Right renal cortex interstitium (tissue), 3 donors: ENCODE results near the gene CLEC18C. TPM values are rescaled to one million over a fixed set of nuclear protein-coding genes. Genes with fewer than 3 reads are reported as not detected.
"Not testable (repeated sequence)": the region's sequence is repeated elsewhere in the genome, so short reads cannot be mapped to it uniquely, and the experiment has no call there.

Source experiments
- DNase-seq, 3 donors: peaks; one replicate each; pipeline ENCODE4 v3.0.0-alpha.2; 2013; ENCODE audit warnings: low read depth in 3 of 3, low spot score in 2 of 3
- polyA plus RNA-seq, 3 donors: library from polyadenylated mRNA; unstranded; fragments of 120-200 nt; gene quantifications; one replicate each; pipeline ENCODE4 v1.2.1, GENCODE V29; 2013; ENCODE audit not compliant: insufficient read length in 3 of 3

The CLEC18C gene
- polyA plus RNA-seq: 10 to 100 TPM; 38.6 to 53.1 (median 48.3) TPM

DNA sequence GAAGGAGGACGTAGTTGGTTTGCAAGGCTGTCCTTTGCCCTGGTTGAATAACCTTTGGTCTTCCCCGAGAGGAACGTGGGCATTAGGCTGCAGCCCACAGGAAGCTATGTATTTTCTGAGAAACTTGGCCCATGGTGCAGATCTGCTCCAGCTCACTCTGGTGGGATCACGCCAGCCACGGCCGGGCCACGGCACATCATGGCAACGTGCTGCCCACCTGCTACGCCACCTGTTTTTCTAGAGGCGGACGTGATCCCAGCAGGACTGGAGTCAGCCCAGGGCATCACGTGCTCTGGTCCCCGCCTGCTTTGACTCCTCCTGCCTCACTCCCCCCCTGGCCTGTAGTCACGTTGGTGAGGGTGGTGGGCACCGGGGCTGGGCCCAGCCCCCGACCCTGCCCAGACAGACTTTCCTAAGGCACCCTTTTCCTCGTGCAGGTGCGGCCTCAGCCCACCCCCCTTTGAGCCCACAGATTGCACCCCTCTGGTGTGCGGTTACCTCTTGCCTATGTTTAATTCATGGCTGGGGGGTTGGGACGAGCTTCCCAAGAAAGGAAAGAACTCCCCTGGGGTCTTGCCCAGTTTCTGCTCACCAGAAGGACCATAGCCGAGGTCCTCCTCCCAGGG is at the start of gene CLEC18C:
Gene CLEC18C, plus strand, starts transcription at position 576 of the 626 bp plus-strand sequence. CDS start 492 bp downstream, outside the sequence.
- not testable (repeated sequence) for DNase-seq

DNA sequence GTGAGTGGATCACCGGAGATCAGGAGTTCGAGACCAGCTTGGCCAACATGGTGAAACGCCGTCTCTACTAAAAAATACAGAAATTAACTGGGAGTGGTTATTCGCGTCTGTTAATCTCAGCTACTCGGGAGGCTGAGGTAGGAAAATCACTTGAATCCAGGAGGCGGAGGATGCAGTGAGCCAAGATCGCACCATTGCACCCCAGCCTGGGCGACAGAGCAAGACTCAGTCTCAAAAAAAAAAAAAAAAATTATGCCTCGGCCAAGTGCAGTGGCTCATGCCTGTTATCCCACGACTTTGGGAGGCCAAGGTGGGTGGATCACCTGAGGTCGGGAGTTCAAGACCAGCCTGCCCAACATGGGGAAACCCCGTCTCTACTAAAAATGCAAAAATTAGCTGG is 49.8 kb upstream of the CLEC18C start:
- not testable (repeated sequence) for DNase-seq

DNA sequence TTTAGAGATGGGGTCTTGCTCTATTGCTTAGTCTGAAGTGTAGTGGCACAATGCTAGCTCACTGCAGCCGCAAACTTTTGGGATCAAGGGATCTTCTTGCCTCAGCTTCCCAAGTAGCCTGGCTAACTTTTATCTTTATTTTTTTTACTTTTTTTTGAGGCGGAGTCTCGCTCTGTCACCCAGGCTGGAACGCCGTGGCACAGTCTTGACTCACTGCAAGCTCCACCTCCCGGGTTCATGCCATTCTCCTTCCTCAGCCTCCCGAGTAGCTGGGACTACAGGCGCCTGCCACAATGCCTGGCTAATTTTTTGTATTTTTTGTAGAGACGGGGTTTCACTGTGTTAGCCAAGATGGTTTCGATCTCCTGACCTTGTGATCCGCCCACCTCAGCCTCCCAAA is 47.4 kb upstream of the CLEC18C start:
- DNase-seq: not testable (repeated sequence)

DNA sequence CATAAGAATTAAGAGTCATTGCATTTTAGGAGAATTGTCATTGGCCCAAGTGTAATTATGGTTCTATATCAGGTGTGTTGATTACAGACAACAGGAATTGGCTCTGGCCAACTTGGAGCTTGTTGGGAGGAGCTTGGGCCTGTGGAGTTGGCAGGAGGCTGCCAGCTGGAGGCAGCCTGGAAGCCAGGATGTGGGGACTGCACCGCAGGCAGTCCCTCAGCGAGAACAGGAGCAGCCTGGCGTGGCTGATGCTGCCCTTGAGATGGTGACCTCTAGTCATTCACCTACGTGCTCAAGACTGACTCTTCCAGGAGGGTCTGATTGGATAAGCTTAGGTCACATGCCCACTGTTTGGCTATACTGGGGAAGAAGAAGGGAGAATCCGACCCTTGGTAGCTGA is 45.9 kb upstream of the CLEC18C start:
- DNase-seq: not testable (repeated sequence)

DNA sequence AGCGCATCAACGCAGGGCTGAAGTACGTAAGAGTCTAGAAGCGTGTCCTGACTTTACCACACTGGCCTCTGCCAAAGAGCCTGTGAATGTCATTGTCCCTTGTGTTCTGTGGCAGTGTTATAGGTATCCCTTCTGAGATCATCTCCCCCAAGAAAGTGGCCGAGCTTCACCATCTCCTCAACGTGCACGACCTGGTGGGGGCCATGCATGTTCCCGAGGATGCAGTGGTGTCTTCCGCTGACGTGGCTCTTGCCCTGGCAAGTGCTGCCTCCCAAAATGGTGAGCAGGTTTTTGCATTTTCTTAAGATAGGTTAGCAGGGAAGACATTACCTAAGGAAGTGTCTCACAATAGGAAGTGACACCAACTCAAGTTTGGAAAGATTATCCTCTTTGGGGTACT is 44.7 kb upstream of the CLEC18C start:
- not testable (repeated sequence) for DNase-seq

DNA sequence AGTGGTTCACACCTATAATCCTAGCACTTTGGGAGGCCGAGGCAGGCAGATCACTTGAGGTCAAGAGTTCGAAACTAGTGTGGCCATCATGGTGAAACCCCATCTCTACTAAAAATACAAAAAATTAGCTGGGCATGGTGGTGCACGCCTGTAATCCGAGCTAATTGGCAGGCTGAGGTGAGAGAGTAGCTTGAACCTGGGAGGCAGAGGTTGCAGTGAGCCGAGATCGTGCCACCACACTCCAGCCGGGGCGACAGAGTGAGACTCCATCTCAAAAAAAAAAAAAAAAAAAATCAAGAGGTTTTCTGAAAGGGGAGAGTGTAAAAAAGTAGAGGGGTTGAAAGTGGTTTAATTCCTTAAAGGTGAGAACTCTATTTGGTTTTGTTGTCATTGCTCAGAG is 37.8 kb upstream of the CLEC18C start:
- DNase-seq: not testable (repeated sequence)

DNA sequence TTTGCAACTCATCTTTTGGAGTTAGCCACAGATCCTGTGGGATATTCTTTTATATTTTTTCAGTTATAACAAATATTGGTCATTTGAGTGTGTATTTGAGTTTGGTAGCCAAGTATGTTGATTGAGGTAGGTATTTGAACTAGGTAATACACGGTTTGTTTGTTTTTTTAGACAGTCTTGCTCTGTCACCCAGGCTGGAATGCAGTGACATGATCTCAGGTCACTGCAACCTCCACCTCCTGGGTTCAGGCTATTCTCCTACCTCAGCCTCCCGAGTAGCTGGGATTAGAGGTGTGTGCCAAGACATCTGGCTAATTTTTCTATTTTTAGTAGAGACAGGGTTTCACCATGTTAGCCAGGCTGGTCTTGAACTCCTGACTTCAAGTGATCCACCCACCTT is 37.0 kb upstream of the CLEC18C start:
- DNase-seq: not testable (repeated sequence)

DNA sequence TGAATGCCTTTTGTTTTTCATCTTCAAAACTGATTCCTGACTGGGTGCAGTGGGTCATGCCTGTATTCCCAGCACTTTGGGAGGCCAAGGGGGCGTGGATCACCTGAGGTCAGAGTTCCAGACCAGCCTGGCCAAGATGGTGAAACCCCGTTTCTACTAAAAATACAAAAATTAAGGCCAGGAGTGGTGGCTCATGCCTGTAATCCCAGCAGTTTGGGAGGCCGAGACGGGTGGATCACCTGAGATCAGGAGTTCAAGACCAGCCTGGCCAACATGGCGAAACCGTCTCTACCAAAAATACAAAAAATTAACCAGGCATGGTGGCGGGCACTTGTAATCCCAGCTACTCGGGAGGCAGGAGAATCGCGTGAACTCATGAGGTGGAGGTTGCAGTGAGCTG is 30.8 kb upstream of the CLEC18C start:
- DNase-seq: not testable (repeated sequence)

DNA sequence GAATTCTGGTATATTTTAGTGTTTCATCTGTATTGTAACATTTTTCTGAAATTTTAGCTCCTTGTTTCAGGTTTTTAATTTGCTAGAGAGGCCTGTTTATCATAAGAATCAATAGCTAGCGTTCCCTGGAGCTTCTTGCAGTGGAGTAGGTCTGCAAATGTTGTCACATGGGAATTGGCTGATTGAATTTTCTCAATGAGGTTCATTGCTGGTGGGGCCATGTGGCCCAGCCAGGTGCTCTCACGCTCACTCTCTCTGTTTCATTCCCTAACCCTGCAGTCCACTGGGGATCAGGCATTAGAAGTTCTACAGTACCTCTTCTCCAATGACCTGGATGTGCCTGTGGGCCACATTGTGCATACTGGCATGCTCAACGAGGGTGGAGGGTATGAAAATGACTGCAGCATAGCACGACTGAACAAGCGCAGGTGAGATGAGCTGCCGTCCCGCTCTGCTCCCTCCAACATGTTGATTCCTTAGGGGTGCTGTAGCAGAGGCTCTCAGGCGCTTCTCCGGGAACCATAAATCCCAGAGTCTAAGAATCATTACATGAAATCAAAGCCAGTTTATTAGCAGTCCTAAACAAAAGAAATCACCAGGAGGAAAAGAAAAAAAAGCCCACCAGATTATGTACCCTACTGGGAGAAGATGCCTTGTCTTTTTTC is 30.2 kb upstream of the CLEC18C start:
- DNase-seq: not testable (repeated sequence)

DNA sequence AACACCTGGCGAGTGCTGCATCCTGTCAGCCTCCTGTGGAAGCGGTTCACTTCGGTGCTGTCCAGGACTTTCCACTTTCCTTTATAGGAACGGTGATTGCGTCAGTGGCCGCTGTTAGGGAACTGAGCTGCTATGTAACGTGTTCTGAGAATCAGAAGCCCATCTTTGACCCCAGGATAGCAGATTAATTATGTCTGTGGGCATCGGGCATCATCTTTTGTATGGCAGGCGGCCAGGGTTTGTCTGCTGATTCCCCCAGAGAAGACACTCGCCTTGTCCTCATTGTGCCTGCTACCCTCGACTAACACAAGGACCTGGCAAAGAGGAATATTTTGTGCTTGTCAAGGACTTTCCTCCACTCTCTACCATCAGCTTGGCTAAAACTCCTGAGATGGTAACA is 25.7 kb upstream of the CLEC18C start:
- not testable (repeated sequence) for DNase-seq

DNA sequence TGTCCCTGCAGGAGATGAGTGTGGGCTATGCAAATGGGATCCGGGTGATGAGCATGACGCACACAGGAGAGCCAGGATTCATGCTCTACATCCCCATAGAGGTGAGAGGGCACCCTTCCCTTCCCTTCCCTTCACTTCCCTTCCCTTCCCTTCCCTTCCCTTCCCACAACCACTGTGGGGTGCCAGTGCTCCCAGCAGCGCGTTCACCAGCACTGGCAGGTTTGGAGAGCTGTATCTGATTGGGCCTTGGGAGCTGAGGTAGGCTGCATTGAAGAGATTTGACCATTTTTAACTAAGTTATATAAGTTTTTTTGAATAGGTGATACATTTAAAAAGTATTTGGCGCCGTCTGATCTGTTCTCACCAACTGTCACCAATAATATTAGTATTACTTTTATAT is 25.1 kb upstream of the CLEC18C start:
- DNase-seq: not testable (repeated sequence)

DNA sequence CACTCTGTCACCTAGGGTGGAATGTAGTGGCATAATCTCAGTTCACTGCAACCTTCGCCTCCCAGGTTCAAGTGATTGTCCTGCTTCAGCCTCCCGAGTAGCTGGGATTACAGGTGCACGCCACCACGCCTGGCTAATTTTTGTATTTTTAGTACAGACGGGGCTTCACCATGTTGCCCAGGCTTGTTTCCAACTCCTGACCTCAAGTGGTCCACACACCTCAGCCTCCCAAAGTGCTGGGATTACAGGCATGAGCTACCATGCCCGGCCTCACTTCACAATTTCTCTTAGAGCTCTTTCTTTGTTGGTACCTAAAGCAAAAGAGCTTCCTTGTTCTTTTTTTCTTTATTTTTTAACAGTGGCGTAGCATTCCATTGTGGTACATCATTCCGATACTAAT is 24.3 kb upstream of the CLEC18C start:
- DNase-seq: not testable (repeated sequence)

DNA sequence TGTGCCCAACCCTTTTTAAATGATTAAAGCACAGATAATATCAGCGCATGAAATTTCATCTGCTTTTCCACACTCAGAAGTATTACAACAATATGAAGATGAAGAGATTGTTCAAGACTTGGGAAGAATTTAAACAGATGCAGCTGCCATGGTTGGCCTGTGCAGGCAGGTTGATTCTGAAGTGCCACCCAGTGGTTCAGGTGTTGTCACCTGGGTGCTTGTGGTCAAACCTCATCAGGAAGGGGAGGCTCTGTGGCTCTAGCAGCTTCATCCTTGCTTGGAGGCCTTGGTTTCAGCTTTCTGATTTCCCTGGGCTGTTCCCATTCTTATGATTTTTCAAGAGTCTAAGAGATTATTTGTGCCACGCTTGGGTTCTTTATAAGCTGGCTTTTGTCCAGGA is 22.2 kb upstream of the CLEC18C start:
- DNase-seq: no peak

DNA sequence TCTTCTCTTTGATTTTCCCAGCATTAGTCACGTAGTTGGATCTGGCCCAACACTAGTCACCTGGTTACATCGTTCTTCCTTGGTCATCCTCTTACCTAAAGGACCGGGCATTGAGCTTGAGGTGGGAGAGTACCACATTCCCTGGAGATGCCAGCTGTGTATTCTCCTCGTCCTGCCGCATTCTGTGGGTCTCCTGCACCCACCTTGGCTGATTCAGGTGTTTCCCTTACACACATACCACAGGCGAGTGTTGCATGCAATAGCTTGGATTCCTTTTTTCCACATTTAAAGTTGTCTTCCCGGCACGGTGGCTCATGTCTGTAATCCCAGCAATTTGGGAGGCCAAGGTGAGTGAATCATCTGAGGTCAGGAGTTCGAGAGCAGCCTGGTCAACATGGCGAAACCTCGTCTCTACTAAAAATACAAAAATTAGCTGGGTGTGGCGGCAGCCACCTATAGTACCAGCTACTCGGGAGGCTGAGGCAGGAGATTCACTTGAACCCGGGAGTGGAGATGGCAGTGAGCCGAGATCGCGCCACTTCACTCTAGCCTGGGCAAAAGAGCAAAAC is 21.6 kb upstream of the CLEC18C start:
- DNase-seq: no peak

DNA sequence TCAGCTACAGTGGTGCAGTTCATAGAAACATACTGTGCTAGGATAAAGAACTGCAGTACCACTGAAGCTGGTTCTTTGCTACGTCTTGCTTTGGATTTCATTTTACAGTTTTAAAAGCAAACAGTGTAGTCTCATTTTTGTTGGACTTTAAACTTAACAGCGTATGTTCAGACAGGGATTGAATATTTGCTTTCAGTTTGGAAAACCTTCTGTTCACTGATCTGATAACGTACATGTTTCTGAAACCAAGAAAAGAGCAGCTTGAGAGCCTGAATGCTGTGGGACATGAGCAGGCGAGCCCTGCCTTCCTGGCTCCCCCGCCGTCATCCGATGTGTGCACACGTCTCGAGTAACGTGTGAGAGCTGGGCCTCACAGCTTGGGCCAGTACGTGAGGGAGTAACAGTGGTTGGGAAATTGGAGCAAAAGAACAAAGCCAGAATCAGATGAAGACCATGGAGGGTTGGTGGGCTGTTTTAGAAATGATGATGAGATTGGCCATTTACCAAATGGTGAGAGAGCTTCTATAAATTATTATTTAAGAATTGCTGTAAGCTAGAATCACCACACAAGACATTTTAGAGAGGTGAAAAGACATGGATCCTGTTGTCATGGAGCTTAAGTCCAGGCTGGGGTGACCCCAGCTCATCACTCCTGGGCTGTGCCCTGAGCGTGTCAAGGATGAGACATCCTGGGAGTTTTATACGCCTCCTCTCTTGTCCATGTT is 20.8 kb upstream of the CLEC18C start:
- DNase-seq: no peak

DNA sequence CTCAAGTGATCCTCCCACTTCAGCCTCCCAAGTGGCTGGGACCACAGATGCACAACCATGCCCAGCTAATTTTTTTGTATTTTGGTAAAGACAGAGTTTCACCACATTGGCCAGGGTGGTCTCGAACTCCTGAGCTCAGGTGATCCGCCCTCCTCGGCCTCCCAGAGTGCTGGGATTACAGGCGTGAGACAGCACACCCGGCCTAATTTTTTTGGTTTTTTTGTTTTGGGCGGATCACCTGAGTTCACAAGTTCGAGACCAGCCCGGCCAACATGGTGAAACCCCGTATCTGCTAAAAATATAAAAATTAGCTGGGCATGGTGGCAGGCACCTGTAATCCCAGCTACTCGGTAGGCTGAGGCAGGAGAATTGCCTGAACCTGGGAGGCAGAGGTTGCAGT is 18.9 kb upstream of the CLEC18C start:
- not testable (repeated sequence) for DNase-seq

DNA sequence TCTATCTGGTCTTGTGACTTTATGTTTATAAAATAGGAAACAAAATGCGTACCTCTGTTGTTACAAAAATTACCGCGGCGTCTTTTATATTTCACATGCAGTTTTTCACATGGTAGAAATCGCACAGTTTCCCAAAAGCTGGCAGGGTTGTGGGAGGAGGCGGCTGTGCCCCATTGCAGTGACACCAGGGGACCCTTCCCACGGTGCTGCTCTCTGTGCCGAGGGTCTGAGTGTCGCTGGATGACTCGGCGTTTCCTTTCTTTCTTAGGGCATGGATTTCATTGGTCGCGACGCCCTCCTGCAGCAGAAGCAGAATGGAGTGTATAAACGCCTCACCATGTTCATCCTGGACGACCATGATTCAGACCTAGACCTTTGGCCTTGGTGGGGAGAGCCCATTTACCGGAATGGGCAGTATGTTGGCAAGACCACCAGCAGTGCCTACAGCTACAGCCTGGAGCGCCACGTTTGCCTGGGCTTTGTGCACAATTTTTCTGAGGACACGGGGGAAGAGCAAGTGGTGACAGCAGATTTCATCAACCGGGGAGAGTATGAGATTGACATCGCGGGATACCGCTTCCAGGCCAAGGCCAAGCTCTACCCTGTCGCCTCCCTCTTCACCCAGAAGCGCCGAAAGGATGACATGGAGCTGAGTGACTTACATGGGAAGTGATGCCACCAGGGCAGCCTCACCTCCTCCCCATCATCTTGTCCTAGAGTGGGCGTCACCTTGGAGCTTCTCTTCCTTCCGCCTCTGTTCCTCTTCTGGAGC is 17.2 kb upstream of the CLEC18C start:
- no peak for DNase-seq

DNA sequence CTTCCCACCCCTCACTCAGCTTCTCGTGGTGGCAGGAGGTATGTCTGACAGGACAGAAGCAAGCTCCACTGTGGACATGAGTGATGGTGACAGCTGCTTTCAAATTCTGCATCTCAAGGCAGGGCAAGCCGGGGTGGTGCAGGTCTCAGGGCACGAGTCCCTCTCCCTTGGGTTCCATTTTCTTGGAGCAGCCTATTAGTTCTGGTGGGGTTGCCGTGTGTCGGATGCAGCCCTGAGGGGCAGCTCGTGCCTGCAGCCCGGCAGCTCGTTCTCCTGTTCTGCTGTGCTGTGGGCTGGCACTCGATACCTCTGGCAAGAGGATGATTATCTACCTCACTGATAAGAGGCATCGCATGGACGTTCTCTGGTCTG is 16.5 kb upstream of the CLEC18C start:
- DNase-seq: no peak

DNA sequence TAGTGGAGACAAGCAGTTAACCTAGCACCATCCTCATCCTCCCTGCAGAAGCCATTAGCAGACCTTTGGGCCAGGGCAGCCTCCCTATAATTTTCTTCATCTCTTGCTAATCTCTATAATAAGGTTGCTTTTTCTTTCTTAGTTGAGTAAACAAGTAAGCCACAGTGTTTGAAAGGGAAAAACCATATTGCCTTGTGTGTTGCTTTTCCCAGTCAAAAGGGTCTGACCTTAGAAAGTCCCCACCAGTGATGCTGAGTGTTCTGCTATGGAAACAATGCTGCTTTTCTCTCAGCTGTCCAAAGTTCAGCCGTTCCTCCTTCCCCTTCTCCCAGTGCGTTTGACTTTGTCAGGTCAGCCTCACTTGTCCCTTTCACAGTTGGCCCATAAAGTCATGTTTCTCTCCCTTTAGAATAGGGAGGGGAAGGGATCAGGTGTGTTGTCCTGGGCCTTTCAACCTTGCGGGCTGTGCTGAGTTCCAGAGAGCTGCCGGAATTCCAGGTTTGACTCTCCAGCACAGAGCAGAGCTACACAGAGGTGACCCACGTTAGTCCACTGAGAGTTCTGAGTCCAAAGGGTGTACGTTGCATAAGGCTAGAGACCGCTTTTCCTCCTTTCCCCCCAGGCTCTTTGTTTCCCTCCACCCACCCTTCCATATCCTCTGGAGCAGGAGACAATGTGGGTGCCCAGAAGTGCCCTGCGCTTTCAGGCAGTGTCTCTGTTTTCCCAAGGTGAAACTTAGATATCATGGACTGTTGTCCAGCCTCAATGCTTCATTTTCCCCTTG is 15.9 kb upstream of the CLEC18C start:
- DNase-seq: no peak
